ENCODE data around the gene AGBL2.

- TF ChIP-seq EZH2 (IDR thresholded peaks at IDR 0.05; ENCODE audit: borderline replicate concordance, low read length) = no peak
- TF ChIP-seq, protein P1, sequence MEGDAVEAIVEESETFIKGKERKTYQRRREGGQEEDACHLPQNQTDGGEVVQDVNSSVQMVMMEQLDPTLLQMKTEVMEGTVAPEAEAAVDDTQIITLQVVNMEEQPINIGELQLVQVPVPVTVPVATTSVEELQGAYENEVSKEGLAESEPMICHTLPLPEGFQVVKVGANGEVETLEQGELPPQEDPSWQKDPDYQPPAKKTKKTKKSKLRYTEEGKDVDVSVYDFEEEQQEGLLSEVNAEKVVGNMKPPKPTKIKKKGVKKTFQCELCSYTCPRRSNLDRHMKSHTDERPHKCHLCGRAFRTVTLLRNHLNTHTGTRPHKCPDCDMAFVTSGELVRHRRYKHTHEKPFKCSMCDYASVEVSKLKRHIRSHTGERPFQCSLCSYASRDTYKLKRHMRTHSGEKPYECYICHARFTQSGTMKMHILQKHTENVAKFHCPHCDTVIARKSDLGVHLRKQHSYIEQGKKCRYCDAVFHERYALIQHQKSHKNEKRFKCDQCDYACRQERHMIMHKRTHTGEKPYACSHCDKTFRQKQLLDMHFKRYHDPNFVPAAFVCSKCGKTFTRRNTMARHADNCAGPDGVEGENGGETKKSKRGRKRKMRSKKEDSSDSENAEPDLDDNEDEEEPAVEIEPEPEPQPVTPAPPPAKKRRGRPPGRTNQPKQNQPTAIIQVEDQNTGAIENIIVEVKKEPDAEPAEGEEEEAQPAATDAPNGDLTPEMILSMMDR (IDR thresholded peaks at IDR 0.05; ENCODE audit: low read length) = no peak
Measured at GRCh38 chr11:47611348-47611794, 103.8 kb downstream of the AGBL2 start.

All from OCI-LY1 (cell line).